DMS53 (cell line): ENCODE measurements around the gene NKAPD1.
"Not testable (repeated sequence)": the region's sequence is repeated elsewhere in the genome, so short reads cannot be mapped to it uniquely, and the experiment has no call there.

Experiments
- DNase-seq: peaks from one replicate; lab custom pipeline; 2025; lab: John Stamatoyannopoulos, UW

Gene NKAPD1

GRCh38 chr11:112086422-112087191 lies 12.5 kb downstream of the NKAPD1 start, which contains the start of the genes SDHD and TIMM8B:
TSS of gene SDHD (plus strand) at chr11:112086873. CDS start at chr11:112086908, 35 bp downstream.
TSS of gene TIMM8B (minus strand) at chr11:112086756. CDS start at chr11:112086723, 33 bp downstream.
- DNase-seq: peak; percentile 98

DNA sequence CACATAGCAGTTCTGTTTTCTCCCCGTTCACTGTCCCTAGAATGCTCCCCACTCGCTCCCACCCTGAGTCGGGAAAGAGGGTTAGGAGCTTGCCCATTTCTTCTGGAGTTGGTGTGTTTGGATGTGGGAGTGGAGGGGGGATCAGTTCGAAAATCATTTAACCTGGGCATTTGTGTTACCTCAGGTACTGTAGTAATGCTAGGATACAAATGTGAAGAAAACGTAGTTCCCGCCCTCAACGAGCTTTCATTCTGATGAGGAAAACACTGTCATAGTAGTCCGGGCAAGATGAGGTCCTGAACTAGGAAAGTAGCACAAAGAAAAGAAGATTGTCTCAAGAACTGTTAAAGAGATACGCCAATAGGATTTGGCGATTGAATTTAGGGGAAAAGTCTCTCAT lies 13.1 kb downstream of the NKAPD1 start:
- DNase-seq: no peak

GRCh38 chr11:112095302-112095701 lies 21.2 kb downstream of the NKAPD1 start:
- not testable (repeated sequence) for DNase-seq

DNA sequence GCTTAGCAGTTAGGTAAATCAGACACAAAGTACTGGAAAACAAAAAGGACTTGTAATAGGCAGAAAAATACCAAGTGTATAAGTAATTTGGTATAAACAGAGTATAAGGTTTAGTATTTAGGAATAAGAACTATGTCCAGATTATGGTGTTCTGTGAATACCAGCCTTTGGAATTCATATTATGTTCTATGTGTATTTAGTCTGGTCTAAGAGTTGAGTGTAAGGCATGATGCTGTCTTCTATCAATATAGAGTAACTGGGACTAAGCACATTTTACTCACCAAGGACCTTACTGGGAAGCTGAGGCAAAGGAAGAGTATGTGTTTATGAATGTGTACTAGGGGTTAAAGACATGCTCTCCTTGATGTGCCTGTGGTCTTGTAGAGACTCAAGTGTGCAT lies 22.1 kb downstream of the NKAPD1 start:
- no peak for DNase-seq

DNA sequence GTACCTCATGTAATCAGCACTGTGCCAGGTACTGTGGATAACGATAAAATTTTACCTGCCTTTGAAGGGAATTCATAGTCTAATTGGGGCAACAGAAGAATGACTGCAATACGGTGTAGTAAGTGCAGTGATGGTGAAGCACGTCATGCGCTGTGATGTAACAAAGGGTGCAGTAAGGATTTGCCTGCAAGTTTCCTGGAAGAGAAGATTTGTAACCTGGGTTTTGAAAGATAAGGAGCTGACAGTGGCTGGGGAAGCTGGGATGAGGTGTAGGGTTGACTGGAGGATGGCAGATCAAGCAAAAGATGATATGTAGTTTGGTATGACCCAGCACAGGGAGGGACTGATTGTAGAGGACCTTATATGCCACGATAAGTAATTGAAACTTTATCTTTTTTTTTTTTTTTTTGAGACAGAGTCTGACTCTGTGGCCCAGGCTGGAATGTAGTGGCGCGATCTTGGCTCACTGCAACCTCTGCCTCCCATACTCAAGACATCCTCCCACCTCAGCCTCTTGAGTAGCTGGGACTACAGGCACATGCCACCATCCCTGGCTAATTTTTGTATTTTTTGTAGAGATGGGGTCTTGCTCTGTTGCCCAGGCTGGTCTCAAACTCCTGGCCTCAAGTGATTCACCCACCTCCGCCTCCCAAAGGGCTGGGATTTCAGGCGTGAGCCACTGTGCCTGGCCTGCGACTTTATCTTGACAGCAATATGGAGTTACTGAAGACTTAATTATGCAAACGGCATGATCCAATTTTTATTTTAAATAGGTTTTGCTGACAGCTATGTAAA lies 23.8 kb downstream of the NKAPD1 start:
- DNase-seq: no peak

GRCh38 chr11:112100462-112100861 lies 26.4 kb downstream of the NKAPD1 start:
- no peak for DNase-seq

DNA sequence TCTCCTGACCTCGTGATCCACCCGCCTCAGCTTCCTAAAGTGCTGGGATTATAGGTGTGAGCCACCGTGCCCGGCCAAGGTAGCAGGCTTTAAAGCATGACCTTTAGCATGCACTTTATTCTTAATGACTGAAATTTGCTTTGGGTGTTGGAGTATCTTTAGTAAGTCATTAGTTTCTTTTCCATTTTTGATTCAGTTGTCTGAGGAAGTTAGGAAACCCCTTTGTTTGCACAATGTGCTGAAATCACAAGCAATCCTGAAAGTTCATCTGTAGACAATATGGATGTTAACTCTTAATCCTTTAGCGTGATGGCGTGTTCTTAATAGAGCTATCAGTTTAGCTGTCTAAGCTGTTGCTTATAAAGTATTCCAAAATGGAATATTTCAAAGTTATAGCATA lies 29.3 kb downstream of the NKAPD1 start:
- no peak for DNase-seq

GRCh38 chr11:112106070-112106469 lies 32.0 kb downstream of the NKAPD1 start:
- DNase-seq: no peak

DNA sequence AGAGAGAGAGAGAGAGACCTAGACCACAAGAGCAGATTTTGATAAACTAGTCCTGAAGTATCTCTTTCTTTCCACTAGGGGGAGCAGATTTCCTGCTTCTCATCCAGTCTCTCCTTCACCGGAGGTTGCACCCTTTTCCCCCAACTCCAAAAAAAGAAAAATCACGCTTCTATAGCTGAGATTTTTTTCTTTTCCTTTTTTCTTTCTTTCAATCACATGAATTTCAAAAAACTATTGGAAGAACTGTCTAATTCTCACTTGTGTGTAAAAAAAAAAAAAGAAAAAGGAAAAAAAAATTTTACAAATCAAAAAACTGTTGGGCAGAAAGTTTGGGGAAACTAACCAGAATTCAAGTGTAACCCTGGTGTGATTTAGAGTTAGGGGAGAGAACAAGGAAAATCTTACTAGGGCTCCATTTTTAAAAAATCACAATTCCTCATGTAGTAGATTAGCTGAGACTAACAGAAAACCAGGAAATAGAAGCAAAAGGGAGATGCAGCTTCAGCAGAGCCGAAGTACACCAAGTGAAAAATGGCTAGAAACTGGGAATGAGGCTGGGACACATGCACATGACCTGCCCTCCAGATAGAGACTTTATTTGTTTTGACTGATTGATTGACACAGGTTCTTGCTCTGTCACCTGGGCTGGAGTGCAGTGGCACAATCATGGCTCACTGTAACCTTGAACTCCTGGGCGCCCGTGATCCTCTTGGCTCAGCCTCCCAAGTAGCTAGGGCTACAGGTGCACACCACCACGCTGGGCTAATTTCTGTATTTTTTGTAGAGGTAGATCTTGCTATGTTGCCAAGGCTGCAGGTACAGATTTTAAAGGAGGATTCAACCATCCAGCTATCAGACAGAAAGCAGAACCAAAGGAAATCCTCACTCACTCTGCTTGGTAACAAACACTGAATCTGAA lies 39.7 kb downstream of the NKAPD1 start:
- DNase-seq: peak; percentile 84

GRCh38 chr11:112114460-112114859 lies 40.4 kb downstream of the NKAPD1 start:
- no peak for DNase-seq

DNA sequence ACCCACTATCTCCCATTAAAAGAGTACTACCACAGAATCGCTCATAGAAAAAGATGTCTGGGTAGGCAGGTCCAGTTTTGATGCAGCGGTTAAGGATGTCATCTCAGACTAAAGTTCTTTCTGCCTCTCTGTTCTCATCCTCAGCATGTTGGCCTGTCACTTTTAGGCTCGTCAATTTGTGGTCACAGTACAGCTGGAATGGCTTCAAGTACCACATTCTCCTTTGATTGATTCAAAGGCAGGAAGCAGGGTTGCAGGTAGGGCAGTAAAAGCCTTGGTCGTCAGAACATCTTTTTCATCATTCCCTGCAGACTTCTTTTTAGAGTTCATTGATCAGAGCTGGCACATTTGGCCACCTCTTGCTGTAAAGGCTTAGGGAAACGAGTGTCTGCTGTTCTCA lies 41.3 kb downstream of the NKAPD1 start:
- DNase-seq: no peak

DNA sequence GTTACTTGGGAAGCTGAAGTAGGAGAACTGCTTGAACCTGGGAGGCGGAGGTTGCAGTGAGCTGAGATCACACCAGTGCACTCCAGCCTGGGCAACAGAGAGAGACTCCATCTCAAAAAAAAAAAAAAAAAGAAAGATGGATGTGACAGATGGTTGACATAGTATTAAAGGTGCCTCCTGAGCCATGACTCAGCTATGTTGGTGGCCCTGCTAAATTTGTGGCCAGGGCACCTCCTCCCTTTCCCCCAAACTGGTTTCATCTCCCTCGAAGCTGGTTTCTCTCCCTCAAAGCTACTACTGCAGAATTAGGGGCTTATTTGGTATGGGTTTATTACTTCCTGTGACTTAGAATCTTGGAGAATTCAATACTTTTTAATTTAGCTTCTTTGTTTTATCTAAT lies 44.1 kb downstream of the NKAPD1 start:
- DNase-seq: peak; percentile 17

DNA sequence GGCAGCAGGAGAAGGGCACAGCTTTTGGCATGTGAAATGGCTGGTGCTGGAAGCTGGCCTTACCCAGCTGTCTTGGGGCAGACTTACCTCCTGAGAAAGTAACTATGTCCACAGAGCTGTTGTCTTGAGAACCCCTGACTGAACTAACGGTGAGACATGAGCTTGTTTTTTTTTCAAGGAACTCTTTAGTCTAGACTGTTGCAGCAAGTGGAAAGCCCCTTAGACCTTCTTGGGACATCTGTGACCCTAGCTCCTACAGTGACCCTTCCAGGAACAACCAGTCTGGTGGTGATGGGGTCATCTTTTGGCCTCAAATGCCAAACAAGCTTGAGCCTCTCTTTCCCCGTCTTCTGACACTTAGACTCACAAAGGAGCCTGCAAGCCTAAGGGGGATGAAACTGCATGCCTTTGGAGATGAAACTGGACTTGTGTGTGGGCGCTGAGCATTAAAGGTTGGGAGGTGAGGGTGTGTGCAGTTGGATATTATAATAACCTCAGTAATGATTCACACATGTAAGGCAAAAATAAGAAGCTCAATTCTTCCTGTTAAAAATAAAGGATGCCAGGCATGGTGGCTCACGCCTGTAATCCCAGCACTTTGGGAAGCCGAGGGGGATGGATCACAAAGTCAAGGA lies 48.0 kb downstream of the NKAPD1 start:
- no peak for DNase-seq

- no peak for DNase-seq
Measured at GRCh38 chr11:112123129-112123528, 49.0 kb downstream of the NKAPD1 start.

- no peak for DNase-seq
Measured at GRCh38 chr11:112127056-112127455, 53.0 kb downstream of the NKAPD1 start.

GRCh38 chr11:112128483-112129121 lies 54.5 kb downstream of the NKAPD1 start:
- DNase-seq: peak; percentile 91

- no peak for DNase-seq
Measured at GRCh38 chr11:112129656-112130055, 55.6 kb downstream of the NKAPD1 start.

- no peak for DNase-seq
Measured at GRCh38 chr11:112132737-112133136, 58.6 kb downstream of the NKAPD1 start.

DNA sequence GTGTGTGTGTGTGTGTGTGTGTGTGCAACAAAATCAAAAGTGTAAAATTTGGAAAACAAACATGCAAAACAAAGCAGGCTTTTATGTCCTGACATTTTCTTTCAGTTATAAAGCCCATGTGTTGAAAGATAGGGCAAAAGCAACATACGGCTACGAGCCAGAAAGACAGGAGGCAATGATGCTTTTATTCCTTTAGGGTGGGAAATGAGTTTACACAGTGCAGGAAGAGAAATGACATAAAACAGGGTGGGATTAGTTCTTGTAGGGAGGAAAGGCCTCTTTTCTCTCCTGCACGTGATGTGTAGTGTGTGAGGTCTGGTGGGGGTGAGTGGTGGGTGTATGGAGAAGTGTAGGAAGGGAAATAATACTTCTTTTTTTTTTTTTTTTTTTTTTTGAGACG lies 60.4 kb downstream of the NKAPD1 start:
- no peak for DNase-seq
